Right kidney (tissue), 1 donor: ENCODE measurements around the gene SMIM32.

Experiments
- DNase-seq: peaks from one replicate; pipeline ENCODE4 v3.0.0-alpha.2; 2016

The SMIM32 gene

DNA sequence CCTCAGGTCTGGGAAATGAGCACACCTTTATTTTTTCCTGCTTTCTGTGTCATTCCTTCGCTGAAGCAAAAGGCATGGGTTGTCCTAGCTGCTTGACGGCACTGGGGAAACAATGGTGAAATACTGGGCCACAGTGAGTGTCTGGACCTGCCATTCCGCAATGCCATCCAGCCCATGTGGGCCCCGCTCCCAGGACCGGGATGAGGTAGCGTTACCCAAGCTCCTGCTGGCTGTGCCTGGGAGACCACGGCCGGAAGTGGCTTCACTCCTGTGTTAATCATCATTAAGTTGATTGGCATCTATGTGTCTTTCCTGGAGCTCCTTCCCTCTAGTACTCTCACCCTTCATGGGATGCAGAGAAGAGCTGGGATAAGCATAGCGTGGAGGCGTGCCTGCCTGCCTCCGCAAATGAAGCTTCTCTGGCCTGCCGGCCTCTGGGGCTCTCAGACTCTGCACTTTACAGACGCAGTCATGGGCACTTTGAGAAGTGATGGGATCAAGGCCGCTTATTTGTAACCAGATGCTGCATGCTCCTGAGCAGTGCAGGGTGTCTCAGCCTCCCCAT is 16.5 kb upstream of the SMIM32 start:
- DNase-seq: no peak

DNA sequence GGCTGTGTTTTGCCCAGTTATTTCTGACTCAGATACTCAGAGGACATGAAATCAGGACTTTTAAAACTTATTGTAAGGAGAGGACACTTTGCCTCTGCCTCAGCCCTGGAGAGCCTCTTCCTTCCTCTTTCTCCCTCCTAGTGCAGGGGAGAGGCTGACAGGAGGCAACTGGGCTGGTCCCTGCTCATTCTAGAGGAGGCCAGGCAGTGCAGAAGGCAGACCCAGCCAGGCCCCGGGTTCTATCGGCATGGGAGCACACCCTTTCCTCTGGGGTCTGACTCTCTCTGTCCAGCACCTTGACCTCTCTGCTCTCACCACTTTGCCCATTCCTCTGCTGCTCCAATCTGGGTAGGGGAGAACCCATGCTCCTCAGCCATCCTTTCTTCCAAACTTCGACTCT is 16.0 kb upstream of the SMIM32 start:
- DNase-seq: no peak

DNA sequence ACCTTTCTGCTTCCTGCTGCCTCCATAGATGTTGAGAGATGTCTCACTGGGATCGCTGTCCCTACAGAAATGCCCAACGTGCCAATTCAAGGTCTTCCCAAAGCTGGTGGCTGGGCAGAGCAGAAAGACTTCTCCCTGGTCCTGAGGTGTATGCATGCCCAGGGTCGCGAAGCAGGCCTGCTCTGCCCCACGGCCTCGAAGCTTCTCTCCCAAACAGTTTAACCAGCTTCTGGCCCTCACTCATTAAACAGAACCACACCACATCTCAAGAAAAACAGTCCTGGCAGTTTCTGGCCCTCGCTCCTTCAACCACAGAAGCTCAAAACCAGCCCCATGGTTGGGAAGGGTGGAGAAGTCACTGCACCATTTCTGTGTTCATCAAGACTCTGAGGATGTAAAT is 14.7 kb upstream of the SMIM32 start:
- DNase-seq: no peak

DNA sequence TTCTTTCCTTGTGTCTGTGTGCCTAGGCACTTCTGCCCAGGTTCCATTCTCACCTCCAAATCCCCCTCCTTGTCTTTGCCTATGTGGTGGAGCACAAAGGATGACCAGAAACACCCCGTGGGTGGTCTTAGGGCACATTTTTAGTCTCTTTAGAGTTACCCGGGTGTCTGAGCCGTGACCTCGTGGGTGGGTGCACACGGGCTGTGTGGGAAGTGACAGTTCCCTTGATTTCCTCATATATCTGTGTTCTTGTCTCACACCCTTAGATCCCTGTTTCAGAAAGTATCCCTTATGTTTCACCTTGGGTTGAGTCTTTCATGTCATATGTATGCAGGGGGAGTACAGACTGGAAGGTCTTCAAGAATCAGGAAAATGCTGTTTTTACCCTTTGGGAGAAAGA is 13.4 kb upstream of the SMIM32 start:
- DNase-seq: no peak

DNA sequence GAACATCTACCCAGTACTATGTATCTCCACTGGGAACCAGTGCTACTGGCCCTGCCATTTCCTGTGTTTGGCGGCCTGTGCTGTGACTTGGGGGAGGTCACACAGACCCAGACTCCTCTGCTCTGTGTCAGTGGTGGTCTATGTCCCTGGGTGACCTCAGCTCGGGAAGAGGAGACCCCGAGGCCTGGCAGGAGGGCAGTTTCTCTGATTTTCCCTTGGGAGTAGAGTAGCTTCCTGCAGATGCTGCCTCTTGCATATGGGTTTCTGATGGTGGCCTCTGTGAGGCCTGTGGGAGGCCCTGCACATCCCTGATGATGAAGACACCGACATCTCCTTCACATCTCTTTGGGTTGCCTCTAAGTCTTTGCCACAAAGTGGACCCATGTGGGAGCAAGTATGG is 13.0 kb upstream of the SMIM32 start:
- no peak for DNase-seq

DNA sequence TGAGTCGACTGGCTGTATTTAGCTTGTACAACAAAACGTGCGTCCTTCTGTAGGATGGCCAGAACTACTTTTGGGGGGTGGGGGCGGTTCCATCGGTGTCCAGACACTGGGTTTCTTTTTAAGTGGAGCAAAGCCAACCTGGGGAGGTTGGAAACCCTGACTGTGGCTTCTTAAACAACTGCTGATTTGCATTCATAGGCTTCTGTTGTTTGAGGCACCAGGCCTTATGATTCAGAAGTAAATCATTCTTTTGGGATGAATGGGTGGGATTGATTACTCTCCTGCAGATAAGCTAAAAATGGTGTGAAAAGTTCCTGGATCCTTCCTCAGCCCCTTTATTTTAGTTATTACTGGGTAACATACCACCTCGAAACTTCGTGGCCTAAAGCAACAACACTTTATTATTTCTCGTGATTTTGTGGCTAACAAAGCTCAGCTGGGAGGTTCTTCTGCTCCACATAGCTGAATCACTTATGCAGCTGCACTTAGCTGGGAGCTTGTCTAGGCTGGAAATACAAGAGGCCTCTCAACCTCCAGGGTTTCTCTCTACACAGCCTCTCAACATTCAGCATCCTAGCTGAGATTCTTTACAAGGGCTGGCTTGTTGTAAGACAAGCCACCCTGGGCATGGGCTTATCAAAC is 12.2 kb upstream of the SMIM32 start:
- no peak for DNase-seq

DNA sequence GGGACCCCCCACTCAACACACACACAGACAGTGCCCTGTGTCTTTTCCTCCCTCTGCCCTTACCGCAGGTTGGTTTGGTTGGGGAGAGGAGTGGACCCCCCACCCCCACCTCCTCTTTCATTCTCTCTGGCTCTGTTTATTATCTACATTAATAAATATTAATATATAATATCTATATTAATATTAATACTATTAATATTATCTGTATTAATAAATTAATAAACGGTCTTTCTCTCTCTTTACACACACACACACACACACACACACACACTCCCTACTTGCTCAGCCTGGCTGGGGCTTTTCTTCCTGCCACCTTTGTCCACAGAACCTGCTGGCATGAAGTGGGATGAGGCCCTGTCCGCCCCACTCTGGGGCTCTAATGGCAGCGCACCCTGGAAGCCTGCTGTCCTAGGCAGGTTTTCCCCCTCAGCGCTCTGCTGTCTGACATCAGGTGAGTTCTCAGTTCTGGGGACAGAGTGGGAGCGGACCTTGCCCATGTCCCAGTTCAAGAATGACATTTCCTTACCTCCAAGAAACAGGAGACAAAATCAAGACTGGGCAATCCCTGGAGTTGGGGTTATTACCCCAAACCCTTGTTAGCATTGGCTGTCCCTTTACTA is 10.5 kb upstream of the SMIM32 start:
- DNase-seq: no peak

DNA sequence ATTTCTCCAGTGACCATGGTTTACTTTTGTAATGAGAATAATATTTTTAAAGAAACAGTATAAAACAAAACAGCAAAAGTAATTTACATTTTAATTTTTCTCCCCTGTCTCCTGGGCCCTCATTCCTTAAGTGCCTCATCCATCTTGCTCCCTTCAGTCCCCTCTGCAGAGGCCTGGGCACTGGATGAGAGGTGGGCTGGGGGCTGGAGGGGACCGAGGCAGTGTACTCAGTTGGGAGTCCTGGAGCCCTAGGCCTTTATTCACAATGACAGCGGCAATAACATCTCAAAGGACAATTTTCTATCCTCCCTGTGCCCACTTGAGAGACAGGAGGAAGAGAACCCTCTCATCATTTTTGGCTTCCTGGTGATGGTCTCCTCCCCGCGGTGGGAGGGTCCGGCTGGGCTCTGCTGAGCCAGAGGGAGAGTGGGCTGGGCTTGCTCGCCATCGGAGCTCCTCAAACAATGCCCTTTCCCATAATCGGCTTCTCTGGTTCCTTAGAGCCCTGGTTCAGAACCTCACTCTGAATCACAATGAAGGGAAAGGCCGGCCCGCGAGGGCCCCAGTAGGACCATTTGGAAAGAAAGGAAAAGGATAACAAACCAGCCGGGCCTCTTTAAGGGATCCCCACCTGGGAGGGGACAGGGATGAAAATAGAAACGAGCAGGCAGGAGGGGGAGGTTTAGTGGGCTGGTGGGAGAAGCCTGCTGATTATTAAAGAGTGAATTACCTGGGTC is 9.7 kb upstream of the SMIM32 start:
- DNase-seq: peak; percentile 54

DNA sequence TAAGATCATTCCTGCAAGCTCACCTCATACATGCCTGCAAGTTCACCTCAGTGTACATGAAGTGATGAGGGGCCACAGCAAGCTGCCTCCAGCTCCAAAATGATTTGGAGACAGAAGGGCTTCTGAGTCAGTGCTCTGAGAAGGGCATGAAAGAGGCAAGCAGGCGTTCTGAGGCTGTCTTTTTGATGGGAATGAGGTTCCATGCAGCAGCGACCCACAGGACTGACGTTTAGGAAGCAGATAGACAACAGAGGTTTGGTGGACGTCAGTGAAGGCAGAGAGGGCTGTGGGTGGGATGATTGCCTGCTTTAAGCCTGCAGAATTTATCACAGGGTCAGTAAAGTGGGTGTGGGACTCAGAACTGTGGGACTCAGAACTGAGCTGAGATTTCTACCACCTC is 8.9 kb upstream of the SMIM32 start:
- no peak for DNase-seq

DNA sequence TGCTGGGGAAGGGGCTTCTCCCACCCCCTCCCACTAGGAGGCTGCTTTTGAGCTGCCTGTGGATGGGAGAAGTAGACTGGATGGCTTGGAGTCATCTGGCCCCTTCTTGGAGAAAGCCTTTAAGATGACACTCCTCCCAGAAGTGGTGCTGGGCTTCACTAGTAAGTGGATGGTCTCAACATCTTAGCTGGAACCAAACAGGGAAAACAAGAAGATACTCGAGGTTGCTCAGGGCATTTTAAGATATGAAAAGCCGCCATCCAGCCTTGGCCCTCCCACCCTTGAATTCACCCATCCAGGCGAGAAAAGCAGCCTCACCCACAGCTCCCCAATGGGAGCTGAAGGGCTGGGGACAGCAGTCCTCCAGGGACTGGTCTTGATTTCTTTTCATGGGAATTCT is 7.8 kb upstream of the SMIM32 start:
- no peak for DNase-seq

DNA sequence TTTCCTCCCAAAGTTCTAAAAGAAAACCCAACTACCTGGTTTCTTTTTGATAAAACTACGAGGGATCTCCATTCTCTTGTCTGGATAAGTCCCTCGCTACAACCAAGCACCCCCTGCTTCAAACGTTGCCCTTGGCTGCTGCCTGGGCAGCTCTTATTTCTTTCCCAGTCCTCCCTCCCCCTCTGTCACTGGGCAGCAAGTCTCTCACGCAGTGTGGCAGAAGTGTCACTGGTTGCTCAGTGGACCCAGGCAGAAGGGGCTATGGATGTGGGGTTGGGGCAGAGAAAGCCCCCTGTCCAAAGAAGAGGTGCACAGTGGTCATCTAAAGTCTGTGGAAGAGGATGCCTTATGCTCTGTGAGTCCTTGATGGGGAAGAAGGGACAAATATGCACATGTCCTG is 7.2 kb upstream of the SMIM32 start:
- no peak for DNase-seq

DNA sequence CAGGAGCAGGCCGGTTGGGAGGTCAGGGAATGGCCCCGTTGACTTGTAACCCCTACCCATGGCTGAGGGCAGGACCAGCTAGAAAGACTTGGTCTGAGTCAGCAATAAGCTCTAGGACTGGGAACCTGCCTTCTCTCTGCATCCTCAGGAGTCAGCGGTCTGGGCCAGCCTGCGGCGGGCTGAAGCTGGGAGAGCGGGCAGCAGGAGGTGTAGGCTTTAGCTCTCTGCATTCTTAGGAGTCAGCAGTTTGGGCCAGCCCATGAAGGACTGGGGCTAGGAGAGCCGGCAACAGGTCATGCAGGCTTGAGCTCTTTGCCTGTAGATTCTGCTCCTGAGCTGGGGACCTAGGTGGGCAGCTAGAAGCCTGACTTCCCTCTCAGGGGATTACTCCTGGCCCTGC is 6.4 kb upstream of the SMIM32 start:
- DNase-seq: no peak

DNA sequence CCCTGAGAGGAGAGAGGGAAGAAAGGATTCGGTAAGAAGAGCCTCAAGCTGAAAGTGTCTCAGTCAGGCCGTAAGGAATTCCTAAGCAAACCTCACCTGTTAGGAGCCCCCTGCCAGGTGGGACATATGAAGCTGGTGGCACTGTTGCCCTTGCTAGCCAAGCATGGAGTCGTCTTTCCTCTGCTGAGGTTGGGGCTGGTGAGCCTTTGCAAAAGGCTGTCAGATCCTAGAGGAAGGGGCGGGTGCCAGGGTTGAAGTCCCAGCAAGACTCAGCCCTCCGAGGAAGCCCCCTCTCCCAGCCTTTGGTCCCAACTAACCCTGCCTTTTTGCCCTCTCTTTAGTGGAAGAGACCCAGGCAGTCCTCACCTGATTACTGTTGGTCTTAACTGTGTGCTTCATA is 5.5 kb upstream of the SMIM32 start:
- no peak for DNase-seq

DNA sequence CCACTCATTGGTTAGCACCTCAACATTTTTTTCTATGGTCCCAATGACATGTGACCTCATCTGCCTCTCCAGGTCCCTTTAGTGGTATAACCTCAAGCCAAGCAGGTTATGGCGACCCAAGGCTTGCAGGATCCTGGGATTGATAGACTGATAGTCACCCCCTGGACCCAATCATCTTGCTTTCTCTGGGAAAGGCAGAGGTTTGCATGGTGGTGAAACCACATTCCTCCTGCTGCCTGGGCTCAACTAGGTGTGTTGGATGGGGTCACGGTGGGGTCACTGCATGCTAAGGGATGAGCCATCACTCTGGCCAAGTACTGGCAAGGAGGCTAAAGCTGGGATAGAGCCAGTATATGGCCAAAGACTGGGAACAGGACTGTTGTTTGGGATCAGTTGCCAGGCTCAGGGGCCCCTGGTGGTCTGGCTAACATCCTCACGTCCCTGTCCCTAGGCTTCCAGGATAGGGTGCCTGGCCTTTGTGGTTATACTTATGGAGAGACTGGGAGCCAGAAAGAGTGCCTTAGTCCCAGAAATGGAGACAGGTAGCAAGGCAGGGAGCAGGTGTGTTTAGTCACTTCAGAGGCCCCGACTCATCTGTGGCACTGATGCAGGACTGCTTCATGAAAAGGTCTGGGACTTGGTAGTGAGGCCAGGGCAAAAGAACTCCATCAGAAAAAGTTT is 4.6 kb upstream of the SMIM32 start:
- DNase-seq: no peak

DNA sequence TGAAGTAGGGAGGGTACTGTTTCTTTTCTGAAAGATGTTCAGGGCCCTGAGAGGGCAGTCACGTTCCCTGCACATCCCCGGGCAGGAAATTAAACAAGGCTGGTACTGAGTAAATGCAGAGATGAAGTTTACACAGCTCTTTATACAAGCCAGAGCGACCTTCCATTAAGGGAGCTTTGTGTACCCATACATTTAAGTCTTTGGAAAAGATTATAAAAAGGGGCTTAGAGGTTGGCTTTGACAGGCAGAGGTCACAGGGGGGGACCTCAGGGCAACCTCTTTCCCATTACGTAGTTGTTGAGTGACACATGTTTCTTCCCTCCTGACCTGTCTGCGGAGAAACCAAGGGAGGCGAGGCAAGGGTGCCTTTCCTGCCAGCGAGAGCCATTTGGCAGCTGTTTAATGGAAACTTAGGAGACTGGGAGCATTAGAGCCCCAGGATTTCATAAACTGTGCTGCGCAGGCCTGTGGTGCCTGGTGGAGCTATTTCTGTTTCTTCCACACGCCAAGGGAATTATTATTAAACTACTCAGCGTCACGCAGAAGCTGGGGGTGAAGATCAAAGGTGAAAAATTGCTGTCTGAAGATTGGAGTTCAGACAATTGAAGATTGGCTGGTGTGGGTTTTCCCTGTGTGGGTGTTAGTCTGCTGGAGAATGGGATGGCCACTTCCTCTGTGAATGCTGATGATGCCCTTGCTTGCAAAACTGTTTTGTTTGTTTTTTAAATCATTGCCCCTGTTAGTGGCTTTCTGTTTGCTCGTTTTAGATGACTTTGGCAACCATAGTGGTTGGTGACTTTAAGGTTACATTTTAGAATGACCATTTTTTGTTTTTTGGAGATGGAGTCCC is 3.2 kb upstream of the SMIM32 start:
- no peak for DNase-seq

DNA sequence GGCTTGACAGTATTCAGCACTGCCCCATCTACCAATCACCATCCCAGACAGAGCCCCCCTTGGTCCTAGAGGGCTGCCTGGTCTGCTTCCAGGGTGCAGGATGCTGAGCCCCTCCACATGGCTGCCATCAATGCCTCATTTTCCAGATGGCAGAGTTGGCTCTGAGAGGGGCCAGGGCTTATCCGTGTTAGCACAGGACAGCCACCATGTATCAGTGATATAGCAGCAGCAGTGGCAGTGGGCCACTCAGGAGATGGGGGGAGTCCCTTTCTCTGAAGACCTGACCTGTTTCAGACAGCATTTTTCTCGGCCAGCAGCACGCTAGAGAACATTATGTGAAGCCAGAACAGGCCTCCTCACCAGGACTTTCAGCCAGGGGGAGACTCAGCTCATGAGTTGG is 1.6 kb upstream of the SMIM32 start:
- DNase-seq: no peak

DNA sequence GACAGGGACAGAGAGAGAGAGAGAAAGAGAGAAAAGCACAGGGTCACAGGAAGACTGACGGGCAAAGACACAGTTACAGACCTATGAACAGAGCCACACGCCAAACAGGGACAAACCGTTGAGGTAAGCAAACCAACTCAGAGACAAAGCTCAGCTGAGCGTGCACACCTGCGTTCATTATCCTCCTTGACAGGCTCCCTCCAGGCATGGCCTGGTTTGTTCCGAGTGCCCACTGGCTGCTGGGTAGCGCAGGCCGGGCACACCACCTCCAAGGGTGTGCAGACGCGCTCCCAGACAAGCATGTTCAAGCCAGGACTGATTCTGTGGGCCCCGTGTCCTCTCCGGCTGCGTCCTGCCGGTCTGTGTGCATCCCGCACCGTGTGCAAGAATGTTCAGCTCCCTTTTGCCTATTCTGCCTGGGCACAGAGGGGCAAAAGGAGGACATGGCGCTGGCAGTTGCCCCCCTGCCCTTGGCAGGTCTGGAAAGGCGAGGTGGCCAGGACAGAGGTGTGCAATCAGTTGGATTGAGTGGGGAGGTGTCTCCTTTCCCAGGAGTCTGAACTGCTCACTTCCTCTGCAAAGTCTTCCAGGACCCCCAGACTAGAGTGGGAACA is 467 bp upstream of the SMIM32 start:
- peak; percentile 70 for DNase-seq

DNA sequence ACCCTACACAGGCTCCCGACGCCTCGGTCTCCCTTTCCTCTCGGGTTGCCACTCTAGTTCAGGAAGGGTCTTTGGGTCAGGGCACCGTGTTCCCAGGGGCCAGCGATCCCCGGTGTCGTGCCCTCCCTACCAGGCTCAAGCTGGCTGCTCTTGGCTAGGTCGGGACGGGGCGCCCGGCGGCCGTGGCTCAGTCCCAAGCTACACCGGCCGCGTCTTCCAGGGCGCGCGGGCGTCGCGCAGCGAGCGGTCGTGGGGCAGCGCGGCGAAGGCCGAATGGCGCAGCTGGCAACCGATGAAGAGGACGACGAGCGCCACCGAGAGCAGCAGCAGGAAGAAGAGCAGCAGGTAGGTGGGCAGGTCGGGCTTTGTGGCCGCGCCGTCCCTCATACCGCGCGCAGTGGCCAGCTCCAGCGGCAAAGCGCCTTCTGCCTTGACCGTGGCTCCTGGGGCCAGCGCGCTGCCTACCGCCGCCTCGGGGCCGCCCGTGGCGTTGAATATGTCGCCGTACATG is 892 bp downstream of the SMIM32 start:
- DNase-seq: peak; percentile 84

DNA sequence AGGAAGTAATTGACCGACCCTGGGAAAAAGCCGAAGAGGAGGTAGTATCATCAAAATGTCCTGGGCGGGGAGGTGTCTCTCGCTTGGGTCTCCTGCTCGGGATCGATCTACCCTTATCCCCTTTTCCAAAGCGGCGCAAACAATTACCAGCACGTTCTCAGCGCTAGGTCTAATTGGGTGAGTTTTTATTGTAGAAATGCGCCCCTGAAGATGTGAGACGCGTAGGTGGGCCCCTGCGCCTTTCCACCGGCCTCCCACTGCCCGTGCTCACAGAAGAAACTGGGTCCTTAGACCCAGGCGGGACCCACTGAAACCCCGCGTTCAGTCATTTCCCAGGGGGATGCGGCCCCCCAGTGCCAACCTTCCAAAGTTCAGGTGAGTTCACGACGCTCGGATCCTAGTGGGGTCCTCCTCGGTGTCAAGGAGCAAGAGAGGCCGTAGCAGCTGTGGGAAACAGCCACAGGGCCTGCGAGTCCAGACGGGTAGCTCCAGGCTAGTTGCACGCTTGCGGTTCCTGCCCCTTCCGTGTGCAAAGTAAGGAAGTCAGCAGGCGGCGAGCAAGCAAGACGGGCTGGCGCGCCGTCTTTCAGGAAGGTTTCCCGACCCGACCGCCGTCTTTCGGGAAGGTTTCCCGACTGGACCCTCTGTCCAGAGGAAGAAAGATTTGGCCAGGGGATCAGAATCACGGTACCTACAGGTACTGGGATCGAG is 1.5 kb downstream of the SMIM32 start:
- DNase-seq: no peak

DNA sequence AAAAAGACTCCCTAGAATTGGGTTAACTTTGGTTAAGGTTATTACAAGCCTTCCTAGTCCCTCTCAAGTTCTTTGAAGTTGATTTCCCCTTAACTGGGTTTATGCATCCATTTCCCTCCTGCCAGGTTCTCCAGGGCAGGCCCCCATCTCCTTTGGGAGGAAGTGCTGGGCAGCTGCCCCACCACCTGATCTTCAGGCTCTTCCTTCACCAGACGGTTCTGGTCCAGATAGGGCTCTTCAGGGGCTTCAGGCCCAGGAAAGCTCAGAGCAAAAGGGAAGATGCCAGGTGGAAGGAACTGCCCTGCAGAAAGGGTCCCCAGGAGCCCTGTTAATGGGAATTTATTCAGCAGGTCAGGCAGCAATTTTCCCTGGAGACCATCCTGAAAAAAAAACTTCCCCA is 2.1 kb downstream of the SMIM32 start:
- no peak for DNase-seq
